ENCODE results near the gene PPM1F.
A peak's percentile ranks its signal among the peaks of the same experiment; 100 is the strongest.

Gene PPM1F

GRCh38 chr22:21977814-21978213 lies 25.2 kb upstream of the PPM1F start:
- no peak overlapping the region for H3K4me3 ChIP-seq (ENCODE audit: low read depth, low read length)
- DNase-seq (ENCODE audit: low read depth), result no peak
- no peak for TF ChIP-seq CTCF (IDR thresholded peaks at IDR 0.05; ENCODE audit: insufficient read depth, low read depth, low read length, missing control alignments)

- DNase-seq (ENCODE audit: low read depth), result no peak
- H3K4me3 ChIP-seq (ENCODE audit: low read depth, low read length), result no peak overlapping the region
- TF ChIP-seq CTCF (IDR thresholded peaks at IDR 0.05; ENCODE audit: insufficient read depth, low read depth, low read length, missing control alignments), result no peak
Observed at GRCh38 chr22:21975854-21976345, 23.3 kb upstream of the PPM1F start.

GRCh38 chr22:21975273-21975672 lies 22.6 kb upstream of the PPM1F start:
- DNase-seq (ENCODE audit: low read depth), result no peak
- TF ChIP-seq CTCF (IDR thresholded peaks at IDR 0.05; ENCODE audit: insufficient read depth, low read depth, low read length, missing control alignments), result no peak
- H3K4me3 ChIP-seq (ENCODE audit: low read depth, low read length), result no peak overlapping the region

DNA sequence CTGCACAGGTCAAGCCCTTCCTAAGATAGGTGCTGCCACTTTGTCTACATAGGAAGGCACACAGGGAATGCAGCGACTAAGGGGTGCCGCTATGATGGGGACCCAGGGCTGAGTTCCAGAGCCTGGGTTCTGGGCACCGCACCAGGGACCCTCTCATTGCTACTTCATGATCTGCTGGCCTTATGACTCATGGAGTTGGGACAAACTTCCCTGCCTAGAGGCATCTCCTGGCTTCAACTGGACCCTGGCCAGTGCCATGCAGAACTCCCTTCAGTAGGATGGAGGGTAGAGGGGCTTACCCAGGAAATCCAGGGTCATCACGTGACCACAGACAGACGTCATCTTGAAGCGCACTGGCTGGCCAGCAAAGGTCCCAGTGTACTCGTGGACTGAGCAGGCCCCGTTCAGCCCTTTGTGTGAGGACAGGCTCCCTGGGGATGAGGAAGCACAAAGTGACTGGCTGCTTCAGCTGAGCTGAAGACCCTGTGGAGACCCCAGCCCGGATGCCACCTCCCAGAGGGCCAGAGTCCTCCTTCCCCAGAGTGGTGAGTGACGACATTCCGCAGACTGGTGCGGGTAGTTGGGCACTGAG lies 21.5 kb upstream of the PPM1F start:
- no peak overlapping the region for H3K4me3 ChIP-seq (ENCODE audit: low read depth, low read length)
- TF ChIP-seq CTCF (IDR thresholded peaks at IDR 0.05; ENCODE audit: insufficient read depth, low read depth, low read length, missing control alignments), result no peak
- DNase-seq (ENCODE audit: low read depth), result no peak

GRCh38 chr22:21972806-21973205 lies 20.2 kb upstream of the PPM1F start:
- no peak for DNase-seq (ENCODE audit: low read depth)
- H3K4me3 ChIP-seq (ENCODE audit: low read depth, low read length), result no peak overlapping the region
- TF ChIP-seq CTCF (IDR thresholded peaks at IDR 0.05; ENCODE audit: insufficient read depth, low read depth, low read length, missing control alignments), result no peak

GRCh38 chr22:21972293-21972779 lies 19.7 kb upstream of the PPM1F start:
- H3K4me3 ChIP-seq (ENCODE audit: low read depth, low read length), result no peak overlapping the region
- peak; percentile 84 for TF ChIP-seq CTCF (IDR thresholded peaks at IDR 0.05; ENCODE audit: insufficient read depth, low read depth, low read length, missing control alignments)
- peak; percentile 63 for DNase-seq (ENCODE audit: low read depth)

DNA sequence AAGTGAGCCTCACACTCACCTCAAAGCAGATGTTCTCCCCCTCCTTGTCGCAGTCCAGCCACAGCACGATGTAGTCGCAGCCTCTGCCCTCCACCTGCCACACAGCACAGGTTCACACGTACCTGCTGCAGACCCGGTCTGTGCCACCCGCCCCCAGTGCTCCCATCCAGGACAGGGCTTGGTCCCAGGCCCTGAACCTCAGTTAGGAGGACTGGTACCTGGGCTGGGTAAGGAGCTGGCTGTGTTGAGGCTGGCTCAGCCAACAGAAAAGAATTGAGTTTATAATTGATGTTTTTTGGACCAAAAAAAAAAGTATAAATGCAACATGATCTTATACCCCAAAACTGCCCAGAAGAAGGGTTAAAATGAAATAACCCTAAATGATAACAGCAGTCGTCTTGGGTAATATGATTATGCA lies 19.2 kb upstream of the PPM1F start:
- TF ChIP-seq CTCF (IDR thresholded peaks at IDR 0.05; ENCODE audit: insufficient read depth, low read depth, low read length, missing control alignments), result no peak

More for the DNA sequence above, 19.2 kb upstream of the PPM1F start:
- H3K4me3 ChIP-seq (ENCODE audit: low read depth, low read length), result no peak overlapping the region
- DNase-seq (ENCODE audit: low read depth), result no peak
